H1 (cell line): ENCODE results near the gene PTTG1IP. TPM values are rescaled to one million over a fixed set of nuclear protein-coding genes. Genes with fewer than 3 reads are reported as not detected.

Experiments
- CTCF ChIA-PET: fragments of 300-600 bp; sonication (Branson Sonifier 250); formaldehyde crosslinking; loops from one replicate; lab custom pipeline; 2021; ENCODE audit not compliant: partially characterized antibody; lab: Charles Lee
- POLR2A ChIA-PET: fragments of 300-600 bp; sonication (Branson Sonifier 250); formaldehyde crosslinking; loops from one replicate; lab custom pipeline; 2021; ENCODE audit warnings: inconsistent platforms; ENCODE audit not compliant: partially characterized antibody; lab: Charles Lee
- DNase-seq, 2 experiments: peaks; one replicate each; pipeline versions ENCODE4 v3.0.0 to v3.0.0-alpha.2; 2010 to 2022; ENCODE audit warnings: low spot score in 2 of 2, low read depth in 1 of 2, mixed read lengths in 1 of 2
- FAIRE-seq: peaks from 2 replicates; lab custom pipeline; 2011; peaks lifted over from hg19 to GRCh38; lab: Jason Lieb, UNC
- H2AFZ ChIP-seq: 2 replicates; pipeline ENCODE4 v1.8.1; 2012; ENCODE audit warnings: low read length, inconsistent platforms
- H2AK5ac ChIP-seq: 2 replicates; pipeline ENCODE4 v1.6.1; 2013; ENCODE audit warnings: low read depth, low read length
- H2BK120ac ChIP-seq: replicated peaks from 2 replicates; pipeline ENCODE3; 2013; ENCODE audit warnings: low read depth, low read length, inconsistent platforms
- H2BK12ac ChIP-seq: 2 replicates; pipeline ENCODE4 v1.6.1; 2013; ENCODE audit warnings: low read depth, low read length
- H2BK15ac ChIP-seq: 2 replicates; pipeline ENCODE4 v1.6.1; 2013; ENCODE audit warnings: low read length
- H2BK20ac ChIP-seq: 2 replicates; pipeline ENCODE4 v1.6.1; 2013; ENCODE audit warnings: low read length
- H2BK5ac ChIP-seq: 2 replicates; pipeline ENCODE4 v1.6.1; 2013; ENCODE audit warnings: low read depth, low read length
- H3K14ac ChIP-seq: 2 replicates; pipeline ENCODE4 v1.6.1; 2013; ENCODE audit warnings: inconsistent platforms; ENCODE audit not compliant: insufficient read length
- H3K18ac ChIP-seq: 2 replicates; pipeline ENCODE4 v1.6.1; 2013; ENCODE audit warnings: low read length; ENCODE audit errors: extremely low read depth
- H3K23ac ChIP-seq: 2 replicates; pipeline ENCODE4 v1.6.1; 2013; ENCODE audit warnings: inconsistent platforms; ENCODE audit not compliant: insufficient read length
- H3K23me2 ChIP-seq: 2 replicates; pipeline ENCODE4 v1.6.1; 2013; ENCODE audit warnings: low read depth, low read length
- H3K27ac ChIP-seq: 2 replicates; pipeline ENCODE4 v1.6.1; 2011; ENCODE audit warnings: low read depth, low read length, inconsistent platforms
- H3K27me3 ChIP-seq, 4 experiments: replicated peaks in 1 of 4; 1 replicate in 1 of 4; 2 replicates in 3 of 4; pipeline versions ENCODE4 v1.6.1 to v1.8.1; 2011 to 2013; ENCODE audit warnings: low read length in 3 of 4, mild to moderate bottlenecking in 3 of 4, inconsistent platforms in 2 of 4, mixed read lengths in 2 of 4, moderate library complexity in 1 of 4; ENCODE audit not compliant: control insufficient read depth in 3 of 4, insufficient read depth in 3 of 4; ENCODE audit errors: extremely low read depth in 1 of 4
- H3K36me3 ChIP-seq, 4 experiments: 2 replicates each; pipeline versions ENCODE4 v1.6.1 to v1.8.1; 2011 to 2013; ENCODE audit warnings: mild to moderate bottlenecking in 4 of 4, low read length in 3 of 4, moderate library complexity in 2 of 4, control low read depth in 1 of 4, inconsistent platforms in 1 of 4; ENCODE audit not compliant: insufficient read depth in 4 of 4, control insufficient read depth in 2 of 4
- H3K4ac ChIP-seq: replicated peaks from 2 replicates; pipeline ENCODE3; 2013; ENCODE audit warnings: low read length, low read depth, mixed read lengths, inconsistent platforms; ENCODE audit not compliant: insufficient read length
- H3K4me1 ChIP-seq, 4 experiments: replicated peaks in 1 of 4; 1 replicate in 1 of 4; 2 replicates in 3 of 4; pipeline versions ENCODE4 v1.6.1 to v1.8.1; 2011 to 2013; ENCODE audit warnings: low read length in 3 of 4, inconsistent platforms in 2 of 4, mixed read lengths in 1 of 4; ENCODE audit not compliant: insufficient read depth in 4 of 4, control insufficient read depth in 3 of 4
- H3K4me2 ChIP-seq, 2 experiments: 2 replicates each; pipeline versions ENCODE4 v1.6.1 to v1.8.1; 2011 to 2013; ENCODE audit warnings: low read depth in 2 of 2, low read length in 2 of 2, control low read depth in 1 of 2, inconsistent platforms in 1 of 2, mild to moderate bottlenecking in 1 of 2; ENCODE audit not compliant: insufficient read depth in 1 of 2
- H3K4me3 ChIP-seq, 4 experiments: fragments of 200-600, 300-600 bp in 1 of 4; sonication (generic), shearing (Covaris generic), sonication (Bioruptor Twin) in 1 of 4; 2 replicates each; pipeline versions ENCODE4 v1.5.1 to v1.8.1; 2011 to 2016; ENCODE audit warnings: low read length in 4 of 4, low read depth in 3 of 4, control low read depth in 2 of 4, inconsistent platforms in 2 of 4, mild to moderate bottlenecking in 2 of 4, mixed read lengths in 1 of 4, moderate library complexity in 1 of 4; ENCODE audit not compliant: insufficient read depth in 2 of 4; ENCODE audit errors: extremely low read depth in 1 of 4
- H3K56ac ChIP-seq: replicated peaks from 2 replicates; pipeline ENCODE3; 2013; ENCODE audit warnings: low read depth, mild to moderate bottlenecking, mixed read lengths, low read length, inconsistent platforms; ENCODE audit not compliant: insufficient read length
- H3K79me1 ChIP-seq: 2 replicates; pipeline ENCODE4 v1.6.1; 2013; ENCODE audit warnings: low read depth, low read length, control low read depth
- H3K79me2 ChIP-seq, 2 experiments: 2 replicates each; pipeline versions ENCODE4 v1.6.1 to v1.8.1; 2012 to 2013; ENCODE audit warnings: low read length in 2 of 2, mild to moderate bottlenecking in 2 of 2, inconsistent platforms in 1 of 2; ENCODE audit not compliant: insufficient read depth in 2 of 2, control insufficient read depth in 1 of 2
- H3K9ac ChIP-seq, 4 experiments: replicated peaks in 1 of 4; 1 replicate in 1 of 4; 2 replicates in 3 of 4; pipeline versions ENCODE4 v1.6.1 to v1.8.1; 2011 to 2013; ENCODE audit warnings: low read depth in 3 of 4, low read length in 3 of 4, control low read depth in 2 of 4, mild to moderate bottlenecking in 2 of 4, moderate library complexity in 2 of 4, inconsistent platforms in 1 of 4; ENCODE audit errors: extremely low read depth in 1 of 4
- H3K9me3 ChIP-seq, 2 experiments: 2 replicates each; pipeline versions ENCODE4 v1.6.1 to v1.8.1; 2012 to 2013; ENCODE audit warnings: mild to moderate bottlenecking in 2 of 2, moderate library complexity in 2 of 2, control low read depth in 1 of 2, inconsistent platforms in 1 of 2, low read depth in 1 of 2, low read length in 1 of 2, mixed read lengths in 1 of 2; ENCODE audit not compliant: insufficient read depth in 2 of 2
- H4K20me1 ChIP-seq, 2 experiments: replicated peaks in 1 of 2; 2 replicates each; pipeline versions ENCODE3 to v1.8.1; 2011 to 2013; ENCODE audit warnings: inconsistent platforms in 2 of 2, low read length in 2 of 2, mild to moderate bottlenecking in 1 of 2; ENCODE audit not compliant: insufficient read depth in 2 of 2, control insufficient read depth in 1 of 2
- H4K5ac ChIP-seq: 2 replicates; pipeline ENCODE4 v1.6.1; 2013; ENCODE audit warnings: low read length, low read depth, mixed read lengths, inconsistent platforms; ENCODE audit not compliant: insufficient read length
- H4K8ac ChIP-seq: 2 replicates; pipeline ENCODE4 v1.8.0; 2013; ENCODE audit warnings: mild to moderate bottlenecking, moderate library complexity, low read length, inconsistent platforms; ENCODE audit not compliant: insufficient read depth; ENCODE audit errors: extremely low read depth
- H4K91ac ChIP-seq: replicated peaks from 2 replicates; pipeline ENCODE3; 2013; ENCODE audit warnings: low read length, mixed read lengths, inconsistent platforms; ENCODE audit not compliant: insufficient read length
- BACH1 ChIP-seq: IDR thresholded peaks from 2 replicates; pipeline ENCODE4 v1.6.1; 2012; ENCODE audit warnings: low read length, improper control_type of control experiment
- CTBP2 ChIP-seq: IDR thresholded peaks from 2 replicates; pipeline ENCODE4 v1.7.0; 2011; ENCODE audit warnings: borderline replicate concordance, mild to moderate bottlenecking, moderate library complexity, mixed read lengths, low read length; ENCODE audit not compliant: insufficient read depth, insufficient read length
- MAFK ChIP-seq: IDR thresholded peaks from 2 replicates; pipeline ENCODE4 v1.6.1; 2012; ENCODE audit warnings: low read depth, mild to moderate bottlenecking, improper control_type of control experiment, low read length
- NANOG ChIP-seq: IDR thresholded peaks from 2 replicates; pipeline ENCODE4 v1.6.1; 2011; ENCODE audit warnings: low read length, low read depth, mild to moderate bottlenecking, inconsistent platforms; ENCODE audit not compliant: insufficient read depth, poor library complexity, severe bottlenecking
- WGBS, 2 experiments: shearing (Covaris generic) in 1 of 2; methylation state at CpG; one replicate each; pipeline versions ENCODE4 v1.1.6 to v1.1.7; 2013 to 2015; ENCODE audit warnings: low lambda C conversion rate in 2 of 2, mixed read lengths in 2 of 2, inconsistent platforms in 1 of 2, low coverage in 1 of 2, missing lambda C conversion rate in 1 of 2; ENCODE audit not compliant: insufficient replicate concordance in 2 of 2, insufficient coverage in 1 of 2, insufficient read length in 1 of 2; ENCODE audit errors: extremely low coverage in 1 of 2, missing lambda C conversion rate in 1 of 2; 5-methylcytosine and 5-hydroxymethylcytosine counted together
- polyA plus RNA-seq, 7 experiments: library from polyadenylated mRNA; depleted of rRNA in 3 of 7; stranded (reverse) in 5 of 7; unstranded in 2 of 7; fragments of >200 nt in 5 of 7; fragments of 200-250 nt in 2 of 7; gene quantifications; 1 replicate in 5 of 7; 2 replicates in 1 of 7; 4 replicates in 1 of 7; pipeline versions ENCODE4 v1.2.1 to v1.2.3, GENCODE V29; 2011 to 2013; ENCODE audit warnings: missing spikeins in 2 of 7, mixed read lengths in 2 of 7
- total RNA-seq: library from RNA; stranded (reverse); fragmentation: NEBNext Ultra II Directional; extraction: Animal tissue kit (Norgen Biotek cat#: 25700); gene quantifications from 2 replicates; pipeline ENCODE4 v1.2.1, GENCODE V29; 2021

PTTG1IP gene
- total and polyA plus RNA-seq, 2 of the 8 experiments (the other 6 are each of a cell fraction or from before 2014, with no cell fraction given): 90.8 to 130 TPM

DNA sequence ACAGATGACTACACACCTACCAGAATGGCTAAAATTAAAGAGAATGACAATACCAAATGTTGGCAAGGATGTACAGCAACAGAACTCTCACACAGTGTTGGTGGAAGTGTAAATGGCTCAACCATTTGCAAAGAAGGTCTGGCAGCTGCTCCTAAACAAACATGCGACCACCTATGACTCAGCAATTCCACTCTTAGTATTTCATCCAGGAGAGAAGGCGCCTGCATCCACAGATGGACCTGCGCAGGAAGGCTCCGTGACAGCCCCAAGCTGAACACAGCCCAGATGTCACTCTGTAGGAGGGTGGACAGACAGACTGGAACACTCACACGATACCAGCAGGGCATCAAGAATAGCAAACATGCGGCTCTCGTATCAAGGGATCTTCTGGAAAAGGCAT is 6.7 kb downstream of the PTTG1IP start:
- H3K79me2 ChIP-seq: peaks cover 47 to 97% of the 10 kb centered on the region in 2 experiments
- H4K5ac ChIP-seq: no peak overlapping the region
- H3K23me2 ChIP-seq: peaks cover 6% of the 10 kb centered on the region; the same call in 1 of the 2 replicates
- no peak overlapping the region for H2BK12ac ChIP-seq
- H3K56ac ChIP-seq: no peak overlapping the region
- peaks cover 30% of the 10 kb centered on the region for H3K79me1 ChIP-seq
- WGBS, 2 experiments: 85% methylated on average over 7 of the region's 7 CpGs; no CpG with 5 or more reads in 1 of the 2 experiments
- H3K18ac ChIP-seq: no peak overlapping the region
- 0 out of 7 replicates have a peak overlapping the region, but pooled peaks of 1 of the 4 experiments have one; percentile 14 for H3K9ac ChIP-seq
- H4K20me1 ChIP-seq: peaks cover 25 to 56% of the 10 kb centered on the region in 2 experiments
- DNase-seq (no peak), FAIRE-seq (no peak)
- H3K36me3 ChIP-seq: peaks cover 5 to 9% (median 7%) of the 10 kb centered on the region in 4 experiments; a peak in 7 of 8 replicates
- H2BK20ac ChIP-seq: no peak overlapping the region
- peak overlapping the region in 1 of 2 experiments; percentile 26; a peak in 1 of 4 replicates for H3K4me2 ChIP-seq
- no peak overlapping the region for H3K4ac ChIP-seq
- no peaks in the 10 kb centered on the region; a peak in 1 of 7 replicates for H3K27me3 ChIP-seq
- H3K27ac ChIP-seq: no peak overlapping the region
- H2AK5ac ChIP-seq: no peak overlapping the region
- H2BK5ac ChIP-seq: peak overlapping the region; percentile 75; the same call in 1 of the 2 replicates
- no peak overlapping the region for H2BK120ac ChIP-seq
- CTCF ChIA-PET: interaction anchor here (0.7 kb wide), 1 partner anchor 1203 kb away, joined by 3 read pairs; no protein-coding TSS in a partner anchor
- no peak overlapping the region for H4K91ac ChIP-seq
- H3K14ac ChIP-seq: no peak overlapping the region
- H2BK15ac ChIP-seq: no peak overlapping the region
- no peak overlapping the region for H3K23ac ChIP-seq
- H3K4me1 ChIP-seq: peaks cover 0 to 16% (median 9%) of the 10 kb centered on the region in 4 experiments; a peak in 5 of 7 replicates
- no peak overlapping the region for H4K8ac ChIP-seq
- no peak overlapping the region for H3K4me3 ChIP-seq
- no peaks in the 10 kb centered on the region for H3K9me3 ChIP-seq
- H2AFZ ChIP-seq: no peak overlapping the region
- POLR2A ChIA-PET: no interaction called here
- peak; percentile 62; the same call in 1 of the 2 replicates for TF ChIP-seq MAFK
- no peak for TF ChIP-seq NANOG
- peak; percentile 82 for TF ChIP-seq BACH1
- TF ChIP-seq CTBP2: no peak
